Neural cell (in vitro differentiated cells): Measurements from ENCODE around the gene DNHD1. TPM values are rescaled to one million over a fixed set of nuclear protein-coding genes. Genes with fewer than 3 reads are reported as not detected.

Experiments
- H2AFZ ChIP-seq: fragments of 200-600, 300-800 bp; sonication (generic), shearing (Covaris generic); 2 replicates; pipeline ENCODE4 v1.6.0; 2014; ENCODE audit warnings: low read depth, mild to moderate bottlenecking, antibody characterized with exemption, low read length, moderate library complexity
- H3F3A ChIP-seq: fragments of 200-600 bp; shearing (Covaris generic); 2 replicates; pipeline ENCODE4 v1.6.1; 2016; ENCODE audit warnings: mild to moderate bottlenecking, moderate library complexity, mixed read lengths, antibody characterized with exemption, low read length; ENCODE audit not compliant: insufficient read depth, poor library complexity, severe bottlenecking
- H3K27ac ChIP-seq: fragments of 200-600, 300-800 bp; sonication (generic), shearing (Covaris generic); 2 replicates; pipeline ENCODE4 v1.5.1; 2014; ENCODE audit warnings: mild to moderate bottlenecking, low read length, moderate library complexity
- H3K27me3 ChIP-seq: fragments of 300-800, 200-600 bp; sonication (generic), shearing (Covaris generic); 2 replicates; pipeline ENCODE4 v1.6.0; 2014; ENCODE audit warnings: mild to moderate bottlenecking, low read depth, low read length, moderate library complexity; ENCODE audit not compliant: insufficient read depth
- H3K36me3 ChIP-seq: fragments of 300-800, 200-600 bp; sonication (generic), shearing (Covaris generic); 2 replicates; pipeline ENCODE4 v1.5.1; 2014; ENCODE audit warnings: mild to moderate bottlenecking, antibody characterized with exemption, low read length, moderate library complexity; ENCODE audit not compliant: insufficient read depth
- H3K4me2 ChIP-seq: fragments of 300-800, 200-600 bp; sonication (generic), shearing (Covaris generic); 2 replicates; pipeline ENCODE4 v1.6.0; 2014; ENCODE audit warnings: mild to moderate bottlenecking, low read length
- H3K4me3 ChIP-seq: fragments of 300-800, 200-600 bp; sonication (generic), shearing (Covaris generic); 2 replicates; pipeline ENCODE4 v1.5.1; 2014; ENCODE audit warnings: mild to moderate bottlenecking, low read length, moderate library complexity
- H3K79me2 ChIP-seq: fragments of 200-600 bp; shearing (Covaris generic); replicated peaks from 2 replicates; pipeline ENCODE4 v1.6.0; 2014; ENCODE audit warnings: mild to moderate bottlenecking, low read length, moderate library complexity; ENCODE audit not compliant: insufficient read depth
- H3K9ac ChIP-seq: fragments of 300-800, 200-600 bp; sonication (generic), shearing (Covaris generic); 2 replicates; pipeline ENCODE4 v1.6.1; 2016; ENCODE audit warnings: mild to moderate bottlenecking, low read length, mixed read lengths
- H3K9me2 ChIP-seq: fragments of 200-600 bp; shearing (Covaris generic); 2 replicates; pipeline ENCODE4 v1.6.1; 2016; ENCODE audit warnings: mild to moderate bottlenecking, low read length, mixed read lengths; ENCODE audit not compliant: insufficient read depth
- H3K9me3 ChIP-seq: fragments of 200-600, 300-800 bp; sonication (generic), shearing (Covaris generic); 2 replicates; pipeline ENCODE4 v1.6.1; 2016; ENCODE audit warnings: mild to moderate bottlenecking, mixed run types, low read length, moderate library complexity, mixed read lengths
- H4K20me1 ChIP-seq: fragments of 200-600 bp; shearing (Covaris generic); 2 replicates; pipeline ENCODE4 v1.6.1; 2016; ENCODE audit warnings: mild to moderate bottlenecking, mixed run types; ENCODE audit not compliant: insufficient read depth
- EP300 ChIP-seq: fragments of 450-650 bp; conservative IDR thresholded peaks from 2 replicates; pipeline ENCODE4 v1.6.1; 2014; ENCODE audit warnings: antibody characterized with exemption, mild to moderate bottlenecking, moderate library complexity; ENCODE audit not compliant: poor library complexity, severe bottlenecking
- EZH2 ChIP-seq: fragments of 200-600, 300-800 bp; shearing (Covaris generic), sonication (generic); IDR thresholded peaks from 2 replicates; pipeline ENCODE4 v1.6.1; 2014; ENCODE audit warnings: antibody characterized with exemption, low read length, borderline replicate concordance, mild to moderate bottlenecking; ENCODE audit not compliant: insufficient read depth, poor library complexity, severe bottlenecking
- MXI1 ChIP-seq: fragments of 450-650 bp; conservative IDR thresholded peaks from 2 replicates; pipeline ENCODE4 v1.6.1; 2014; ENCODE audit warnings: antibody characterized with exemption, mild to moderate bottlenecking; ENCODE audit not compliant: poor library complexity, severe bottlenecking
- POLR2AphosphoS5 ChIP-seq: IDR thresholded peaks from 2 replicates; pipeline ENCODE4 v1.6.1; 2012
- RAD21 ChIP-seq: fragments of 450-650 bp; conservative IDR thresholded peaks from 2 replicates; pipeline ENCODE4 v1.6.1; 2014; ENCODE audit warnings: antibody characterized with exemption, mild to moderate bottlenecking, moderate library complexity
- SMC3 ChIP-seq: fragments of 450-650 bp; conservative IDR thresholded peaks from 2 replicates; pipeline ENCODE4 v1.6.1; 2014; ENCODE audit warnings: antibody characterized with exemption, mild to moderate bottlenecking, moderate library complexity; ENCODE audit not compliant: poor library complexity
- TAF1 ChIP-seq: IDR thresholded peaks from 2 replicates; pipeline ENCODE4 v1.6.1; 2012; ENCODE audit warnings: low read depth
- polyA plus RNA-seq: library from polyadenylated mRNA; depleted of rRNA; stranded (reverse); fragments of >200 nt; gene quantifications from 2 replicates; pipeline ENCODE4 v1.2.3, GENCODE V29; 2014
- TF ChIP-seq, protein P1 (sequence below): IDR thresholded peaks from 2 replicates; pipeline ENCODE4 v1.6.1; 2012; ENCODE audit warnings: borderline replicate concordance
- TF ChIP-seq, protein P2 (sequence below): fragments of 450-650 bp; IDR thresholded peaks from 2 replicates; pipeline ENCODE4 v1.5.1; 2014; ENCODE audit warnings: antibody characterized with exemption, mild to moderate bottlenecking, moderate library complexity; ENCODE audit not compliant: poor library complexity, severe bottlenecking

Gene DNHD1
- polyA plus RNA-seq, 1 donor from 2014 or later: 5.1 TPM

DNA sequence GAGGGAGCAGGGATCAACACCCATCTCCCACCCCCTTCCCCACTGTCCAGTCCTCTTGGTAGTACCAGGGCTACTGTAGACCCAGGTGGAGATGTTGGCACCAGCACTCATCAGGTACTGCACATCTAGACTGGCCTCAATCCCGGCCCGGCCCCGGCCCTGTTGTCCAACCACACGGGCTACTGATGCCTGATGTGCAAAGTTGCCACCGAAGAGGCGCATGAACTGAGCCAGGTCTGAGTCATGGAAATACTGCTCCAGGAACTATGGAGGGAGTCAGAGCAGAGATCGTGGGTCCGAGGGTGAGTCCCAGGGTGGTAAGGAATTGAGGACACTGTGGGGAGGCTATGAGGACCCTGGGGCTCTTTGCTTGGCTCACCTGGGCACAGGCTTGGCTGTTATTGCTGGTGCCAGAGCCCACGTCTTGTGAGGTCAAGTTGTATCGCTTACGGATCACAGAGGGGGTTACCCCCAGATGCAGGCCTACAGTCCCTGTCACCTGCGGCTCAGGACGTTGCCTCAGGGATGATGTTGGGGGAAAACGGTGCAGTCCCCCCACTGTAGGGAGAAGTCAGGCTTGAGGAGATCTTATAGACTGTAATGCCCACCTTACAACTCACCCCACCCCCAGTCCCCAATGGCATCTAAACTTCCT lies 119.6 kb downstream of the DNHD1 start:
- no peak overlapping the region for H3K4me3 ChIP-seq
- H3F3A ChIP-seq: peaks cover 4% of the 10 kb centered on the region
- no peak overlapping the region for H3K27ac ChIP-seq
- TF ChIP-seq POLR2AphosphoS5 (no peak), EP300 (no peak), TAF1 (no peak), MXI1 (no peak), SMC3 (no peak), RAD21 (no peak), EZH2 (no peak)
- TF ChIP-seq, protein P1, sequence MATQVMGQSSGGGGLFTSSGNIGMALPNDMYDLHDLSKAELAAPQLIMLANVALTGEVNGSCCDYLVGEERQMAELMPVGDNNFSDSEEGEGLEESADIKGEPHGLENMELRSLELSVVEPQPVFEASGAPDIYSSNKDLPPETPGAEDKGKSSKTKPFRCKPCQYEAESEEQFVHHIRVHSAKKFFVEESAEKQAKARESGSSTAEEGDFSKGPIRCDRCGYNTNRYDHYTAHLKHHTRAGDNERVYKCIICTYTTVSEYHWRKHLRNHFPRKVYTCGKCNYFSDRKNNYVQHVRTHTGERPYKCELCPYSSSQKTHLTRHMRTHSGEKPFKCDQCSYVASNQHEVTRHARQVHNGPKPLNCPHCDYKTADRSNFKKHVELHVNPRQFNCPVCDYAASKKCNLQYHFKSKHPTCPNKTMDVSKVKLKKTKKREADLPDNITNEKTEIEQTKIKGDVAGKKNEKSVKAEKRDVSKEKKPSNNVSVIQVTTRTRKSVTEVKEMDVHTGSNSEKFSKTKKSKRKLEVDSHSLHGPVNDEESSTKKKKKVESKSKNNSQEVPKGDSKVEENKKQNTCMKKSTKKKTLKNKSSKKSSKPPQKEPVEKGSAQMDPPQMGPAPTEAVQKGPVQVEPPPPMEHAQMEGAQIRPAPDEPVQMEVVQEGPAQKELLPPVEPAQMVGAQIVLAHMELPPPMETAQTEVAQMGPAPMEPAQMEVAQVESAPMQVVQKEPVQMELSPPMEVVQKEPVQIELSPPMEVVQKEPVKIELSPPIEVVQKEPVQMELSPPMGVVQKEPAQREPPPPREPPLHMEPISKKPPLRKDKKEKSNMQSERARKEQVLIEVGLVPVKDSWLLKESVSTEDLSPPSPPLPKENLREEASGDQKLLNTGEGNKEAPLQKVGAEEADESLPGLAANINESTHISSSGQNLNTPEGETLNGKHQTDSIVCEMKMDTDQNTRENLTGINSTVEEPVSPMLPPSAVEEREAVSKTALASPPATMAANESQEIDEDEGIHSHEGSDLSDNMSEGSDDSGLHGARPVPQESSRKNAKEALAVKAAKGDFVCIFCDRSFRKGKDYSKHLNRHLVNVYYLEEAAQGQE: no peak
- TF ChIP-seq, protein P2, sequence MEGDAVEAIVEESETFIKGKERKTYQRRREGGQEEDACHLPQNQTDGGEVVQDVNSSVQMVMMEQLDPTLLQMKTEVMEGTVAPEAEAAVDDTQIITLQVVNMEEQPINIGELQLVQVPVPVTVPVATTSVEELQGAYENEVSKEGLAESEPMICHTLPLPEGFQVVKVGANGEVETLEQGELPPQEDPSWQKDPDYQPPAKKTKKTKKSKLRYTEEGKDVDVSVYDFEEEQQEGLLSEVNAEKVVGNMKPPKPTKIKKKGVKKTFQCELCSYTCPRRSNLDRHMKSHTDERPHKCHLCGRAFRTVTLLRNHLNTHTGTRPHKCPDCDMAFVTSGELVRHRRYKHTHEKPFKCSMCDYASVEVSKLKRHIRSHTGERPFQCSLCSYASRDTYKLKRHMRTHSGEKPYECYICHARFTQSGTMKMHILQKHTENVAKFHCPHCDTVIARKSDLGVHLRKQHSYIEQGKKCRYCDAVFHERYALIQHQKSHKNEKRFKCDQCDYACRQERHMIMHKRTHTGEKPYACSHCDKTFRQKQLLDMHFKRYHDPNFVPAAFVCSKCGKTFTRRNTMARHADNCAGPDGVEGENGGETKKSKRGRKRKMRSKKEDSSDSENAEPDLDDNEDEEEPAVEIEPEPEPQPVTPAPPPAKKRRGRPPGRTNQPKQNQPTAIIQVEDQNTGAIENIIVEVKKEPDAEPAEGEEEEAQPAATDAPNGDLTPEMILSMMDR: no peak
- H3K9me2 ChIP-seq: no peaks in the 10 kb centered on the region
- H4K20me1 ChIP-seq: no peaks in the 10 kb centered on the region
- no peaks in the 10 kb centered on the region for H3K27me3 ChIP-seq
- no peak overlapping the region for H2AFZ ChIP-seq
- H3K9ac ChIP-seq: no peak overlapping the region
- no peaks in the 10 kb centered on the region for H3K9me3 ChIP-seq
- no peaks in the 10 kb centered on the region for H3K36me3 ChIP-seq
- no peak overlapping the region for H3K4me2 ChIP-seq
- H3K79me2 ChIP-seq: no peaks in the 10 kb centered on the region

DNA sequence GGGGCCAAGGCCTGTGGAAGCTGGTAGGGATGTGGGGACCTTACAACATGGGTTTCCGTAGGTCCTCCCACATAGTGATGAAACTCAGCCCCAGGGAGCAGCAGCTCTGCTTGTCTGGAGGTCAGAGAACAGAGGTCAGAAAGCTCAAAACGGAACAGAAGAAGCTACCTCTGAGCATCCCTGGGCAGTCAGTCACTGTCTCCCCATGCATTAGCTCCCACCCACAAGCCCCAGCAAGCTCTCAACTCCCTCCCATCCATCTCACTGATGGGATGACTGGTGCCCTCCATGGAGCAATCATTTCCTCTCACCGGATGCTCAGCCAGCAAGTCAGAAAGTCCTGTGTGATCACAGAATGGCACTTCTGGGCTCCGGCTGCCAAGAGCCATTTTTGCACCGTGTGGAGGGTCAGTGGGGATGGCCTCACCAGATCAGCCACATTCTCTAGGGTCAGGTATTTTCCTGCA lies 120.3 kb downstream of the DNHD1 start:
- H3K79me2 ChIP-seq: no peaks in the 10 kb centered on the region
- no peak for TF ChIP-seq POLR2AphosphoS5
- TF ChIP-seq EP300: no peak
- TF ChIP-seq RAD21: no peak
- no peak for TF ChIP-seq MXI1
- no peak for TF ChIP-seq EZH2
- TF ChIP-seq SMC3: no peak
- no peak for TF ChIP-seq TAF1
- TF ChIP-seq, protein P2: no peak
- TF ChIP-seq, protein P1: no peak
- no peak overlapping the region for H2AFZ ChIP-seq
- H3K36me3 ChIP-seq: no peaks in the 10 kb centered on the region
- H3K27me3 ChIP-seq: no peaks in the 10 kb centered on the region
- no peak overlapping the region for H3K9ac ChIP-seq
- peaks cover 4% of the 10 kb centered on the region for H3F3A ChIP-seq
- H3K4me2 ChIP-seq: no peak overlapping the region
- no peak overlapping the region for H3K27ac ChIP-seq
- H3K9me2 ChIP-seq: no peaks in the 10 kb centered on the region
- H4K20me1 ChIP-seq: no peaks in the 10 kb centered on the region
- H3K9me3 ChIP-seq: no peaks in the 10 kb centered on the region
- no peak overlapping the region for H3K4me3 ChIP-seq
